ENCODE measurements around the gene ACP5.
"Not testable (repeated sequence)": the region's sequence is repeated elsewhere in the genome, so short reads cannot be mapped to it uniquely, and the experiment has no call there.

ACP5 gene

GRCh38 chr19:11574689-11575088, 2.8 kb downstream of the ACP5 start:
- no peak for TF ChIP-seq POLR2A (IDR thresholded peaks at IDR 0.05; ENCODE audit: low read depth, low read length)
- TF ChIP-seq TAF1 (IDR thresholded peaks at IDR 0.05; ENCODE audit: borderline replicate concordance, low read depth, low read length) = no peak
- no peak for TF ChIP-seq POLR2AphosphoS5 (IDR thresholded peaks at IDR 0.05; ENCODE audit: low read depth, low read length)
- DNase-seq (ENCODE audit: insufficient read length) (no peak), FAIRE-seq (no peak)

GRCh38 chr19:11573763-11574162, 3.7 kb downstream of the ACP5 start:
- not testable (repeated sequence) for DNase-seq (ENCODE audit: insufficient read length); FAIRE-seq

- not testable (repeated sequence) for DNase-seq (ENCODE audit: insufficient read length); FAIRE-seq
Measured at GRCh38 chr19:11573354-11573753, 4.1 kb downstream of the ACP5 start.

- no peak for TF ChIP-seq POLR2AphosphoS5 (IDR thresholded peaks at IDR 0.05; ENCODE audit: low read depth, low read length)
- TF ChIP-seq TAF1 (IDR thresholded peaks at IDR 0.05; ENCODE audit: borderline replicate concordance, low read depth, low read length) = no peak
- TF ChIP-seq POLR2A (IDR thresholded peaks at IDR 0.05; ENCODE audit: low read depth, low read length) = no peak
- FAIRE-seq = no peak
Measured at GRCh38 chr19:11570039-11570462, 7.4 kb downstream of the ACP5 start.

GRCh38 chr19:11566164-11566563, 11.3 kb downstream of the ACP5 start:
- FAIRE-seq (no peak), DNase-seq (ENCODE audit: insufficient read length) (no peak)
- TF ChIP-seq POLR2AphosphoS5 (IDR thresholded peaks at IDR 0.05; ENCODE audit: low read depth, low read length) (no peak), TAF1 (IDR thresholded peaks at IDR 0.05; ENCODE audit: borderline replicate concordance, low read depth, low read length) (no peak), POLR2A (IDR thresholded peaks at IDR 0.05; ENCODE audit: low read depth, low read length) (no peak)

More at GRCh38 chr19:11570039-11570462, 7.4 kb downstream of the ACP5 start:
- peak; percentile 4 for DNase-seq (ENCODE audit: insufficient read length)

- FAIRE-seq; DNase-seq (ENCODE audit: insufficient read length): not testable (repeated sequence)
Measured at GRCh38 chr19:11565649-11565980, 11.8 kb downstream of the ACP5 start.

GRCh38 chr19:11564082-11564807, 13.2 kb downstream of the ACP5 start:
- not testable (repeated sequence) for DNase-seq (ENCODE audit: insufficient read length); FAIRE-seq

- DNase-seq (ENCODE audit: insufficient read length) (no peak), FAIRE-seq (no peak)
- TF ChIP-seq POLR2A (IDR thresholded peaks at IDR 0.05; ENCODE audit: low read depth, low read length) (no peak), TAF1 (IDR thresholded peaks at IDR 0.05; ENCODE audit: borderline replicate concordance, low read depth, low read length) (no peak), POLR2AphosphoS5 (IDR thresholded peaks at IDR 0.05; ENCODE audit: low read depth, low read length) (no peak)
Measured at GRCh38 chr19:11563532-11563931, 13.9 kb downstream of the ACP5 start.

GRCh38 chr19:11560404-11561051, 16.9 kb downstream of the ACP5 start:
- FAIRE-seq (peak; percentile 56), DNase-seq (ENCODE audit: insufficient read length) (peak; percentile 46)
- 0 out of 2 replicates have a peak, but pooled peaks have one; percentile 10 for TF ChIP-seq POLR2AphosphoS5 (IDR thresholded peaks at IDR 0.05; ENCODE audit: low read depth, low read length)
- no peak for TF ChIP-seq POLR2A (IDR thresholded peaks at IDR 0.05; ENCODE audit: low read depth, low read length)

GRCh38 chr19:11558881-11559828, 18.3 kb downstream of the ACP5 start, which contains the start of gene ELOF1:
Gene ELOF1 (minus strand): TSS chr19:11559230. CDS start chr19:11554347, 4,883 bp downstream.
- DNase-seq (ENCODE audit: insufficient read length) (peak; percentile 96), FAIRE-seq (peak; percentile 88)
- TF ChIP-seq TAF1 (IDR thresholded peaks at IDR 0.05; ENCODE audit: borderline replicate concordance, low read depth, low read length) = peak; percentile 50; the same call in 1 of the 2 replicates
- peak; percentile 86 for TF ChIP-seq POLR2A (IDR thresholded peaks at IDR 0.05; ENCODE audit: low read depth, low read length)
- TF ChIP-seq POLR2AphosphoS5 (IDR thresholded peaks at IDR 0.05; ENCODE audit: low read depth, low read length) = peak; percentile 88

GRCh38 chr19:11556634-11557420, 20.6 kb downstream of the ACP5 start:
- DNase-seq (ENCODE audit: insufficient read length) (no peak), FAIRE-seq (no peak)
- TF ChIP-seq POLR2AphosphoS5 (IDR thresholded peaks at IDR 0.05; ENCODE audit: low read depth, low read length) (no peak), POLR2A (IDR thresholded peaks at IDR 0.05; ENCODE audit: low read depth, low read length) (no peak), TAF1 (IDR thresholded peaks at IDR 0.05; ENCODE audit: borderline replicate concordance, low read depth, low read length) (no peak)

All from GM12892 (cell line).